HG03432 (cell line): ENCODE results near the gene COPA.

Source experiments
- ATAC-seq: cut with Tn5 transposase; IDR thresholded peaks from one replicate; pipeline ENCODE4 v1.9.1; 2021; ENCODE audit warnings: mild to moderate bottlenecking, moderate library complexity; ENCODE audit not compliant: unreplicated experiment

The COPA gene

DNA sequence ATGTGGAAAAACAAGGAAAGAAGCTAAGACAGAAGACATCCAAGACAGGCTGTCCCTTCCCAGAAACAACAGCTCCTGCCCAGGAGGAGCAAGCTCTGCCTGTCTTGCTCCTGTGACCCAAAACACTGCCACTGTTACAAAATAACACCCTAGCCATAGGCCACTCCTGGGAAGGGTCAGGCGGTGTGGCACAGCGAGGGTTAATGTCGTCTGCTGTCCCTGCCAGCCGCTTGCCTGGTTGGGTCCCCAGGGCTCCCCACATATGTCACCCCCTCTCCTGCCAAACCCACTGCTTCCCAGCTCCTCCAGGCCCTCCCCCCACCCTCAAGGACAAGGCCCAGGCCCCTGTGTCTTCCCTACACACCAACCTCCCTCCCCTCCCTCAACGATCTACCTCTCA is 20.0 kb upstream of the COPA start:
- ATAC-seq, result no peak

GRCh38 chr1:160362168-160362957 is 19.3 kb upstream of the COPA start:
- no peak for ATAC-seq

DNA sequence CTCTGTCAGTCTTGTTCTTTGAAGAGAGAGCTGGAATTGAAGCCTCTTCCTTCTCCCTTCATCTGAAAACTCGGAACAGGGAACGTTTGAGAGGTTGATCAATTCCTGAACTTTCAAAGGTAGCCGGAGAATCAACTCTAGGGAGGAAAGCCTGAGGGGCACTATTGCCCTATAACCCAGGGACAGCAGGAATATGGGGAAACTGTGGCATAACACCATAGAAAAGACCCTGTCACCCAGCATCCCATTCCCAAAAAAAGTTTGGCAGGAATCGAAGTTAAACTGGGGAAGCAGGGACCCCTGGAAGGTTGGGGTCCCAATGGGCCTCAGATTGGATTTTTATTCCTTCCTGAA is 18.7 kb upstream of the COPA start:
- no peak for ATAC-seq

GRCh38 chr1:160361199-160361598 is 18.1 kb upstream of the COPA start:
- no peak for ATAC-seq

- ATAC-seq, result no peak
Observed at GRCh38 chr1:160360227-160360695, 17.2 kb upstream of the COPA start.

DNA sequence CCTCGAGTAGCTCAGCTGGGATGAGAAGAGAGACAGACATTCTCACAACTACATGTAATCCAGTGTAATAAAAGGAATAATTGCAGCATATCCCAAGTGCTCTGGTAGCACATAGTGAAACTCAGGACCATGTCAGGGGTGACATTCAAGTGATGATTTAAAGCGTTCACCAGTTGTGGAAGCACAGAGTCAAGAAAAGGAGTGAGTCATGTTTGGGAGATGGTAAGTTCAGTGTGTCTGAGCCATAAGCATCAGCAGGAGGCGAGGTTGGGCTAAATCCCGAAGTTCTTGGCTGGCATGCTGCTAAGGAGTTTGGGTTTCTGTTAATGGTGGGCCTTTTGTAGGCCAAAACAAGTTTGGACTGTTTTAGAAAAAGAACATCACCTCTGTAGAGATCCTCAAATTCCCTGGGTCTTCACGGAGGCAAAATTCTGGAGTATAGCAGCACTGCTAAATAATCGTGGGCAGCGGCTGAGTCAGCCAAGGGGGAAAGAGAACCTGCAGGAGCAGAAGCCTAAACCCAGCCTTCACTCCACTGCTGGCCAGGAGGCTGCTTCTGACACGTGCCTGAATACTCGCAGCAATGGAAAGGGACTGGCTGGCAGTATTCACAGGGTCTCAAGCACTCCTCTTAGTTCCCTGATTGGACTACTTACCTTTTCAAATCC is 16.6 kb upstream of the COPA start:
- no peak for ATAC-seq

GRCh38 chr1:160358073-160358472 is 15.0 kb upstream of the COPA start:
- ATAC-seq, result no peak

DNA sequence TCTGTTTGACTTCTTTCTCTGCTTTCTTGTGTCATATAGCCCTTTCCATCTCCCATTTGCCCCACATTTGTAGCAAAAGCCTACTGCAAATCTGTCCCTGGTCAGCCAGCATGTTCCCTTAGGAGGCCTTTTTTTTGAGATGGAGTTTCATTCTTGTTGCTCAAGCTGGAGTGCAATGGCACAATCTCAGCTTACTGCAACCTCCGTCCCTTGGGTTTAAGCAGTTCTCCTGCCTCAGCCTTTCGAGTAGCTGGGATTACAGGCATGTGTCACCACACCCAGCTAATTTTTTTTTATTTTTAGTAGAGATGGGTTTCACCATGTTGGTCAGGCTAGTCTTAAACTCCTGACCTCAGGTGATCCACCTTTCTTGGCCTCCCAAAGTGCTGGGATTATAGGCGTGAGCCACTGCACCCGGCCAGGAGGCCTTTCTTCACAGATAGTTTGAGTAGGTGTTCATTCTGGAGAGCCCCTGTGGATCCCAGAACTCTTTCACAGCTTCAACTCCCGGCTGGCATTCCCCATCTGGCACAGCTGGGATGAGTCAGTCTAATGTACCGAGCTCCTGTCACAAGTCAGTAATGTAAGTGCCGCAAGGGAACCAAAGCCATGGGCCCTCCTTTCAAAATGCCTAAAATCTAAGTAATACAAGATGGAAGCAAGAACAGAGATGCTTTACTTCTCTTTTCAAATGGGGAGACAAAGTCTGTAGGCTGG is 14.4 kb upstream of the COPA start:
- no peak for ATAC-seq

- no peak for ATAC-seq
Observed at GRCh38 chr1:160354388-160354985, 11.4 kb upstream of the COPA start.

DNA sequence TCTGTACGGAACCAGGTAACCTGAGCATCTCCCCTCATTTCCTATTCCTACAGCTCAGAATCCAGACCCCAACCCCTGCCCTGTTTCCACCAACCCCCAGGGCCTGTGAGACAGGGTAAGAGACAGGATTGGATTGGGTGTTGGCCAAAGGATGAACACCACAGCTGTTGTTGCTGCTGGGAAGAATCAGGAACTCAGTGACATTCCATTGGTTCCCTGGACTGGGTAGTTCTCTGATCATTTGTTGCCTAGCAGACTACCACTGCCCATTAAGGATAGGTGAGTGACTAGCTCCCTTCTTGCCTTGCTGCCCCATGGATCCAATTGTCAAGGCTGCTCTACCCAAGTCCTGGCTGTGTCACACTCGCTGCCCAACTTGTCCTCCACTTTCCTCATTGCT is 10.2 kb upstream of the COPA start:
- no peak for ATAC-seq

DNA sequence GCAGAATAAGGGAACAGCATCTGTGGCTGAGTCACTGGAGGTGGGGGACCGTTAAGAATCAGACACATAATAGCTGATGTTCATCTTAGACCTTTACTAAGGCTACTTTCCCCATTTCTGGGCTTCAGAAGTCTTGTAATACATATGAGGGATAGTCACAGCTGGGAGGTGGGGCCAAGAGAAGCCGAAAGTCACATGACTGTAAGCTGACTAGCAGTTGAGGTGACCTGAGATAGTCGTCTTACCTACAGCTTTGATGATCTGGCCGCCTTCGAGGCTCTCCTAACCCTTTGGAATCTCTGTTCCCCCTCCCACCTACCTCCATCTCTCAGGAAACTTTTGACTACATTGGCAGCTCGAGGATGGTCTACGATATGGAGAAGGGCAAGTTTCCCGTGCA is 9.5 kb upstream of the COPA start:
- no peak for ATAC-seq

DNA sequence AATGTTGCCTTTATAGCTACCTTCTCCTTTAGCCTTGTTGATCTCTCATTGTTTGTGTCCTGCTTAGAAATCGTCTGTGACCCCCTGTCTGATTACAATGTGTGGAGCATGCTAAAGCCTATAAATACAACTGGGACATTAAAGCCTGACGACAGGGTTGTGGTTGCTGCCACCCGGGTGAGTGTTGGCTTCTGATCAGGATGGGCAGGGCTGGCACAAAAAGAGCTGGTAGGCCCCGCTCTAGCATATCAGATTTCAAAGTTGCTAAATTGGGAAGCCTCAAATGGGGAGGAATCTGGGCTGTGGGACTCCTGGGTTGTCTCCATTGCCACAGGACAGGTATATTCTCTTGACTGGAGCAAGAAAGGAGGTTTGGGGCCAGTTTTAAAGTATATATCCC is 8.6 kb upstream of the COPA start:
- no peak for ATAC-seq

DNA sequence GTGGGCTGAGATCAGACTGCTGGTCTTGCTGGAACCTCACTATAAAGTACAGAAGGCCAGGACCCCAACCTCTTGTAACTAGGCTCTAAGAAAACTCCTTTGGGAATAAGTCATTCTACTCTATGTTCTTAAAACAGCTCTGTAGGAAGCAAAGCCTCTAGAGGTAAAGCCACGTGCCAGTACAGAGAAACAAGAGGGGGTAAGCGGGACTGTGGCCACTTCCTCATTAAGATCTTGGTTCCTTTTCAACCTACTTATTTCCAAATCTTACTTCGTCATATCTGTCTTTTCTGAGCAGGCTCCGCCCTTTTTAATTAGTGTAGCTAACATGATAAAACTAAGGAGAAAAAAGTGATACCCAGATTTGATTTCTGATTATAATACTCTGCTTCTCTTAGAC is 3.9 kb upstream of the COPA start:
- ATAC-seq, result peak; percentile 45

DNA sequence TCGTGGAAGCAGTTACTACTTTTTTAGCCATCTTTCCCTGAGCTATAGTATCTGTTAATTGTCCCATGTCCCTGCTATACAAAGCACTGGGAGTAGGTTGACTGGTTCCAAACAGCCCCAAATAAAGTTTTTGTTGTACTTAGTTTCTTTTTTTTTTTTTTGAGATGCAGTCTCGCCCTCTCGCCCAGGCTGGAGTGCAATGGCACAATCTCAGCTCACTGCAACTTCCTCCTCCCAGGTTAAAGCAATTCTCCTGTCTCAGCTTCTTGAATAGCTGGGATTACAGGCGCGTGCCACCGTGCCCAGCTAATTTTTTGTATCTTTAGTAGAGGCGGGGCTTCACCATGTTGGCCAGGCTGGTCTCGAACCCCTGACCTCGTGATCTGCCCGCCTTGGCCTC is 3.4 kb upstream of the COPA start:
- ATAC-seq, result no peak

GRCh38 chr1:160344936-160345335 is 1.9 kb upstream of the COPA start:
- ATAC-seq, result no peak

GRCh38 chr1:160344241-160344640 is 1.2 kb upstream of the COPA start:
- ATAC-seq, result no peak

GRCh38 chr1:160342526-160342925 is 524 bp downstream of the COPA start:
- no peak for ATAC-seq

DNA sequence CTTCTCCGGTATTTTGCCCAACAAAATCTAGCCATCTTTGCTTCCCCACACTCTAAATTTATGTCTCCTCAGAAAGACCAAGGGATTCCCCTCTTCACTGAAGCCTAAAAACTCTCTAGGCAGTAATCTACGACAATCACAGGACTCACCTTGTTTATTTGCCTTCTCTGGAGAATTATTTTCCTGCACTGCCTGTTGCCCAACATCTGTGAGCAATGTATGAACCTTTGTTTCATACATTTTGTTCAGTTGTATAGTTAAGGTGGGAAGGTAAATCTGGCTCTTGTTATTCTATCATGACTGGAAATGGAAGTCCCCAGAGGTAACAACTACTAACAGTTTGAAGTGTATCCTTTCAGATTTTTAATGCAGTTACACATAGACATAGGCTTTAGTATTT is 2.2 kb downstream of the COPA start:
- ATAC-seq, result no peak

DNA sequence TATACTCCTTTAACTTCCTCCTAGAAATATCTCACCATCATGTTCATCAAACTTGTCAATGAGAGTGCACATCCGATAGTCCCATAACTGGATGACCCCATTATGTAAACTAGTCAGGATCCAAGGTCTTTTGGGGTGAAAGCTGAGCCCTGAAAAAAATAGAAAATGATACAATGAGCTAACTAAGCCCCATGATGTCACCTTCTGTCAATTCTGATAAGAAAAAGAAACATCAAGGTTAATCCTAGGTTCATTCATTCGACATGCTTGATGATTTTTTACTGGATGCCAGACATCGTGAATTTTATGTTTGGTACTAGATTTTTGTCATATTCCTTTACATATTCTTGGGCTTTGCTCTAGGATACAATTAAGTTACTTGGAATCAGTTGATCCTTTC is 2.9 kb downstream of the COPA start:
- ATAC-seq, result no peak

GRCh38 chr1:160338580-160338979 is 4.5 kb downstream of the COPA start:
- no peak for ATAC-seq

- ATAC-seq, result no peak
Observed at GRCh38 chr1:160332516-160332915, 10.5 kb downstream of the COPA start.

DNA sequence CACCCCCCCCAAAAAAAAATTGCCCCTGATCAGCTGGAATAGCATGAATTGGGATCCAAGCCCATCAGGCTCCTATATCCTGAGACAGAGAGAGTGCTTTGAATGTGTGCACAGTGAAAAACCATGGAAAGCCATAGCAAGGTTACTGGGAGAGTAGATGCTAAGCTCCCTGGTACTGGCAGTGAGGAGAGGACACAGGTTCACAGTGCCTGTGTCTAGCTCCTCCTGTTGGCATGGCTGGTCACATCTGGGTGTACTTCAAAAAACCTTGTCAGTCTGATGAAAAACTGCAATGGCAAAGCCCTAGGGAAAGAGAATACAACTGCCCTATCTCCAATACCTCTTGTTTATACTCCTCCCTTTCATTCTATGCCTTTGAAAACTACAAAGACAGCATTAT is 12.9 kb downstream of the COPA start:
- ATAC-seq, result no peak
